ENCODE data around the gene MCRS1. TPM values are rescaled to one million over a fixed set of nuclear protein-coding genes. Genes with fewer than 3 reads are reported as not detected.
A peak's percentile ranks its signal among the peaks of the same experiment; 100 is the strongest.
"Not testable (repeated sequence)": the region's sequence is repeated elsewhere in the genome, so short reads cannot be mapped to it uniquely, and the experiment has no call there.

The MCRS1 gene
- total RNA-seq, 1 donor from 2014 or later = 62.4 TPM

- TF ChIP-seq CTCF (conservative IDR thresholded peaks at IDR 0.05; ENCODE audit: low read depth, low read length) = no peak
- DNase-seq (ENCODE audit: low read depth) = no peak
- H3K4me3 ChIP-seq (ENCODE audit: low read depth, low read length) = peak overlapping the region; percentile 40
Measured at GRCh38 chr12:49537231-49537751, 30.7 kb downstream of the MCRS1 start.

GRCh38 chr12:49536526-49537071 is 31.3 kb downstream of the MCRS1 start:
- no peak for DNase-seq (ENCODE audit: low read depth)
- no peak for TF ChIP-seq CTCF (conservative IDR thresholded peaks at IDR 0.05; ENCODE audit: low read depth, low read length)
- no peak overlapping the region for H3K4me3 ChIP-seq (ENCODE audit: low read depth, low read length)

GRCh38 chr12:49535921-49536525 is 31.9 kb downstream of the MCRS1 start:
- DNase-seq (ENCODE audit: low read depth) = no peak
- TF ChIP-seq CTCF (conservative IDR thresholded peaks at IDR 0.05; ENCODE audit: low read depth, low read length) = no peak

GRCh38 chr12:49534731-49535278 is 33.1 kb downstream of the MCRS1 start:
- H3K4me3 ChIP-seq (ENCODE audit: low read depth, low read length) = no peak overlapping the region
- DNase-seq (ENCODE audit: low read depth) = no peak
- no peak for TF ChIP-seq CTCF (conservative IDR thresholded peaks at IDR 0.05; ENCODE audit: low read depth, low read length)

More at GRCh38 chr12:49535921-49536525, 31.9 kb downstream of the MCRS1 start:
- no peak overlapping the region for H3K4me3 ChIP-seq (ENCODE audit: low read depth, low read length)

GRCh38 chr12:49534122-49534521 is 33.8 kb downstream of the MCRS1 start:
- not testable (repeated sequence) for H3K4me3 ChIP-seq (ENCODE audit: low read depth, low read length)

GRCh38 chr12:49533331-49533730 is 34.6 kb downstream of the MCRS1 start:
- H3K4me3 ChIP-seq (ENCODE audit: low read depth, low read length) = no peak overlapping the region
- TF ChIP-seq CTCF (conservative IDR thresholded peaks at IDR 0.05; ENCODE audit: low read depth, low read length) = no peak
- no peak for DNase-seq (ENCODE audit: low read depth)

More at GRCh38 chr12:49534122-49534521, 33.8 kb downstream of the MCRS1 start:
- not testable (repeated sequence) for DNase-seq (ENCODE audit: low read depth)

GRCh38 chr12:49531745-49532144 is 36.2 kb downstream of the MCRS1 start:
- TF ChIP-seq CTCF (conservative IDR thresholded peaks at IDR 0.05; ENCODE audit: low read depth, low read length) = no peak
- DNase-seq (ENCODE audit: low read depth) = no peak
- no peak overlapping the region for H3K4me3 ChIP-seq (ENCODE audit: low read depth, low read length)

Data from epithelial cell of proximal tubule (primary cell).